Measurements from ENCODE around the gene ATP8A2. TPM values are rescaled to one million over a fixed set of nuclear protein-coding genes. Genes with fewer than 3 reads are reported as not detected.

The ATP8A2 gene
- total and polyA plus RNA-seq, 4 donors: 0.31 to 2.7 (median 1.1) TPM

DNA sequence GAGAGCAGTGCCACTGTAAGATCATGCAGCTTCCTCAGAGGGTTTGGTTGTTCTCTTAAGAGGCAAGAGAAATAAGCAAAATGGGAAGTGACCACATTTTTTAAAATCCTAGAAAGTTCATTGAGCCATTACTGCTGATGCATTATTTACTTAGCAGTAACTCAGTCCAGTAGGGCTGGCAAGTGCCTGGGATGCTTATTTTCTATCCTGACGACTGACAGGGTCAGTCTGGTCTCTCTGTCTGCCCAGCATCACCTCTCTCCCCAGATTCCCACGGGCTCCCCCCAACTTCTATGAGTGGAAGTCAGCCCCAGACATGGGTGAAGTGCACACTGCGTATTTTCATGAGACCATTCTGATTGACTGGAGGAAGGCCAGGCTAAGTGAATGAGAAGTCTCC lies 669.7 kb downstream of the ATP8A2 start:
- no peak for ATAC-seq (ENCODE audit: insufficient read depth, low FRiP score)
- no peak overlapping the region for H3K27ac ChIP-seq (ENCODE audit: low read depth in 1 of 2, low read length in 1 of 2)
- H3K9me3 ChIP-seq (ENCODE audit: control insufficient read depth in 4 of 4, insufficient read depth in 3 of 4, low read length in 3 of 4): peaks cover 0 to 3% (median 0%) of the 10 kb centered on the region in 4 donors
- TF ChIP-seq, protein P1, sequence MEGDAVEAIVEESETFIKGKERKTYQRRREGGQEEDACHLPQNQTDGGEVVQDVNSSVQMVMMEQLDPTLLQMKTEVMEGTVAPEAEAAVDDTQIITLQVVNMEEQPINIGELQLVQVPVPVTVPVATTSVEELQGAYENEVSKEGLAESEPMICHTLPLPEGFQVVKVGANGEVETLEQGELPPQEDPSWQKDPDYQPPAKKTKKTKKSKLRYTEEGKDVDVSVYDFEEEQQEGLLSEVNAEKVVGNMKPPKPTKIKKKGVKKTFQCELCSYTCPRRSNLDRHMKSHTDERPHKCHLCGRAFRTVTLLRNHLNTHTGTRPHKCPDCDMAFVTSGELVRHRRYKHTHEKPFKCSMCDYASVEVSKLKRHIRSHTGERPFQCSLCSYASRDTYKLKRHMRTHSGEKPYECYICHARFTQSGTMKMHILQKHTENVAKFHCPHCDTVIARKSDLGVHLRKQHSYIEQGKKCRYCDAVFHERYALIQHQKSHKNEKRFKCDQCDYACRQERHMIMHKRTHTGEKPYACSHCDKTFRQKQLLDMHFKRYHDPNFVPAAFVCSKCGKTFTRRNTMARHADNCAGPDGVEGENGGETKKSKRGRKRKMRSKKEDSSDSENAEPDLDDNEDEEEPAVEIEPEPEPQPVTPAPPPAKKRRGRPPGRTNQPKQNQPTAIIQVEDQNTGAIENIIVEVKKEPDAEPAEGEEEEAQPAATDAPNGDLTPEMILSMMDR (IDR thresholded peaks at IDR 0.05; ENCODE audit: control extremely low read depth, extremely low read depth): no peak
- 59 to 73% methylated on average over 3 of the region's 3 CpGs for WGBS, 2 donors
- no peaks in the 10 kb centered on the region for H3K27me3 ChIP-seq (ENCODE audit: control insufficient read depth in 3 of 3, insufficient read depth in 3 of 3, low read length in 2 of 3)
- no peak overlapping the region for H3K4me3 ChIP-seq
- peak in 2 of 3 donors; percentile 38 to 59 for DNase-seq
- H3K4me1 ChIP-seq (ENCODE audit: control insufficient read depth in 5 of 5, insufficient read depth in 5 of 5, low read length in 5 of 5): peaks cover 0 to 13% (median 5%) of the 10 kb centered on the region in 5 donors
- H3K36me3 ChIP-seq (ENCODE audit: control insufficient read depth in 4 of 4, insufficient read depth in 4 of 4, low read length in 4 of 4): peaks cover 0 to 15% (median 5%) of the 10 kb centered on the region in 4 donors
- no peak overlapping the region for H3K9ac ChIP-seq (ENCODE audit: insufficient read depth in 1 of 2, low read length in 2 of 2)

GRCh38 chr13:26042785-26043184 lies 671.0 kb downstream of the ATP8A2 start:
- Histone ChIP-seq H3K9ac (ENCODE audit: insufficient read depth in 1 of 2, low read length in 2 of 2) (no peak overlapping the region), H3K4me3 (no peak overlapping the region), H3K4me1 (ENCODE audit: control insufficient read depth in 5 of 5, insufficient read depth in 5 of 5, low read length in 5 of 5) (peaks cover 0 to 15% (median 5%) of the 10 kb centered on the region in 5 donors), H3K36me3 (ENCODE audit: control insufficient read depth in 4 of 4, insufficient read depth in 4 of 4, low read length in 4 of 4) (peaks cover 0 to 24% (median 9%) of the 10 kb centered on the region in 4 donors), H3K27ac (ENCODE audit: low read depth in 1 of 2, low read length in 1 of 2) (no peak overlapping the region), H3K9me3 (ENCODE audit: control insufficient read depth in 4 of 4, insufficient read depth in 3 of 4, low read length in 3 of 4) (peaks cover 0 to 1% (median 0%) of the 10 kb centered on the region in 4 donors), H3K27me3 (ENCODE audit: control insufficient read depth in 3 of 3, insufficient read depth in 3 of 3, low read length in 2 of 3) (no peaks in the 10 kb centered on the region)
- TF ChIP-seq, protein P1 (IDR thresholded peaks at IDR 0.05; ENCODE audit: control extremely low read depth, extremely low read depth): no peak
- 78 to 87% methylated on average over 1 of the region's 1 CpG for WGBS, 2 donors
- no peak for DNase-seq
- no peak for ATAC-seq (ENCODE audit: insufficient read depth, low FRiP score)

DNA sequence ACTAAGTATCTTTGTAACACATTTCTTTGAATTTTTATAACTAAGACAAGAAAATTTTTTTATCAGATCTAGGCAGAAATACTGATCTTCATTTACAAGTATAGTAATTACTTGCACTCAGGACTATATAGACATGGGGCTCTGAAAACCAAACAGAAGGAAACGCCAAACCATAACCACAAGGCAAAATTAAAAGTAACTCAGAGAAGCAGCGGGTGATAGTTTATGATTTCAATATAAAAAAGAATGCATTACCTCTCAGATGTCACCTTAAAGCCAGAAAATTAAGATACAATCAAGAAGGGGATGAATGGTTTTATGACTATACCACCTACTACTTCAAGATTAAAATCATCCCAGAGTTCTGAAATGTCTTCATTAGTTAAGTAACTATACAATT lies 673.4 kb downstream of the ATP8A2 start:
- Histone ChIP-seq H3K9me3 (ENCODE audit: control insufficient read depth in 4 of 4, insufficient read depth in 3 of 4, low read length in 3 of 4) (peaks cover 0 to 1% (median 0%) of the 10 kb centered on the region in 4 donors), H3K27ac (ENCODE audit: low read depth in 1 of 2, low read length in 1 of 2) (no peak overlapping the region), H3K27me3 (ENCODE audit: control insufficient read depth in 3 of 3, insufficient read depth in 3 of 3, low read length in 2 of 3) (no peaks in the 10 kb centered on the region), H3K4me1 (ENCODE audit: control insufficient read depth in 5 of 5, insufficient read depth in 5 of 5, low read length in 5 of 5) (peaks cover 0 to 30% (median 5%) of the 10 kb centered on the region in 5 donors), H3K36me3 (ENCODE audit: control insufficient read depth in 4 of 4, insufficient read depth in 4 of 4, low read length in 4 of 4) (peaks cover 0 to 32% (median 9%) of the 10 kb centered on the region in 4 donors), H3K9ac (ENCODE audit: insufficient read depth in 1 of 2, low read length in 2 of 2) (no peak overlapping the region), H3K4me3 (no peak overlapping the region)
- no peak for ATAC-seq (ENCODE audit: insufficient read depth, low FRiP score)
- DNase-seq: no peak
- WGBS, 2 donors: 71 to 79% methylated on average over 2 of the region's 2 CpGs
- TF ChIP-seq, protein P1 (IDR thresholded peaks at IDR 0.05; ENCODE audit: control extremely low read depth, extremely low read depth): no peak

GRCh38 chr13:26046639-26047038 lies 674.9 kb downstream of the ATP8A2 start:
- ATAC-seq (ENCODE audit: insufficient read depth, low FRiP score) (no peak), DNase-seq (no peak)
- peaks cover 0 to 35% (median 9%) of the 10 kb centered on the region in 4 donors for H3K36me3 ChIP-seq (ENCODE audit: control insufficient read depth in 4 of 4, insufficient read depth in 4 of 4, low read length in 4 of 4)
- no peak overlapping the region for H3K27ac ChIP-seq (ENCODE audit: low read depth in 1 of 2, low read length in 1 of 2)
- peaks cover 0 to 6% (median 0%) of the 10 kb centered on the region in 4 donors for H3K9me3 ChIP-seq (ENCODE audit: control insufficient read depth in 4 of 4, insufficient read depth in 3 of 4, low read length in 3 of 4)
- H3K9ac ChIP-seq (ENCODE audit: insufficient read depth in 1 of 2, low read length in 2 of 2): no peak overlapping the region
- TF ChIP-seq, protein P1 (IDR thresholded peaks at IDR 0.05; ENCODE audit: control extremely low read depth, extremely low read depth): no peak
- peaks cover 0 to 23% (median 8%) of the 10 kb centered on the region in 5 donors for H3K4me1 ChIP-seq (ENCODE audit: control insufficient read depth in 5 of 5, insufficient read depth in 5 of 5, low read length in 5 of 5)
- WGBS, 2 donors: 90 to 91% methylated on average over 16 of the region's 16 CpGs
- H3K27me3 ChIP-seq (ENCODE audit: control insufficient read depth in 3 of 3, insufficient read depth in 3 of 3, low read length in 2 of 3): no peaks in the 10 kb centered on the region
- H3K4me3 ChIP-seq: no peak overlapping the region
